Effector memory CD4-positive, alpha-beta T cell (primary cell): ENCODE measurements around the gene CYB561.

Source experiments
- DNase-seq, 3 donors: peaks; one replicate each; pipeline ENCODE4 v3.0.0-alpha.2; 2020
- H3K27ac ChIP-seq: 2 replicates; pipeline ENCODE4 v1.7.0; 2013; ENCODE audit warnings: mild to moderate bottlenecking, low read length, moderate library complexity; ENCODE audit not compliant: insufficient read depth, poor library complexity, severe bottlenecking
- H3K27me3 ChIP-seq: replicated peaks from 2 replicates; pipeline ENCODE4 v1.7.0; 2013; ENCODE audit warnings: mild to moderate bottlenecking, low read length; ENCODE audit not compliant: insufficient read depth, control insufficient read depth, poor library complexity, severe bottlenecking
- H3K36me3 ChIP-seq: 2 replicates; pipeline ENCODE4 v1.7.0; 2013; ENCODE audit warnings: mild to moderate bottlenecking, low read length, moderate library complexity; ENCODE audit not compliant: control insufficient read depth, insufficient read depth
- H3K4me1 ChIP-seq: 2 replicates; pipeline ENCODE4 v1.7.0; 2013; ENCODE audit warnings: low read length, mild to moderate bottlenecking; ENCODE audit not compliant: control insufficient read depth, insufficient read depth, poor library complexity, severe bottlenecking
- H3K4me3 ChIP-seq: 2 replicates; pipeline ENCODE4 v1.7.0; 2013; ENCODE audit warnings: low read length, low read depth, mild to moderate bottlenecking; ENCODE audit not compliant: insufficient read depth, poor library complexity, severe bottlenecking
- H3K9me3 ChIP-seq: 2 replicates; pipeline ENCODE4 v1.7.0; 2013; ENCODE audit warnings: mild to moderate bottlenecking, low read length, moderate library complexity; ENCODE audit not compliant: control insufficient read depth

The CYB561 gene

GRCh38 chr17:63488851-63489250 lies 42.7 kb upstream of the CYB561 start:
- Histone ChIP-seq H3K36me3 (no peaks in the 10 kb centered on the region), H3K27me3 (no peaks in the 10 kb centered on the region), H3K9me3 (no peaks in the 10 kb centered on the region), H3K27ac (no peak overlapping the region), H3K4me1 (no peaks in the 10 kb centered on the region), H3K4me3 (no peak overlapping the region)
- no peak for DNase-seq

- no peaks in the 10 kb centered on the region for H3K4me1 ChIP-seq
- no peaks in the 10 kb centered on the region for H3K27me3 ChIP-seq
- no peak overlapping the region for H3K27ac ChIP-seq
- DNase-seq = no peak
- H3K4me3 ChIP-seq = no peak overlapping the region
- H3K36me3 ChIP-seq = no peaks in the 10 kb centered on the region
- no peaks in the 10 kb centered on the region for H3K9me3 ChIP-seq
These were observed 40.9 kb upstream of the CYB561 start for GRCh38 chr17:63487014-63487339.

GRCh38 chr17:63486317-63487013 lies 40.4 kb upstream of the CYB561 start:
- Histone ChIP-seq H3K4me3 (no peak overlapping the region), H3K9me3 (no peaks in the 10 kb centered on the region), H3K27me3 (no peaks in the 10 kb centered on the region), H3K36me3 (no peaks in the 10 kb centered on the region), H3K4me1 (no peaks in the 10 kb centered on the region), H3K27ac (no peak overlapping the region)
- no peak for DNase-seq

DNA sequence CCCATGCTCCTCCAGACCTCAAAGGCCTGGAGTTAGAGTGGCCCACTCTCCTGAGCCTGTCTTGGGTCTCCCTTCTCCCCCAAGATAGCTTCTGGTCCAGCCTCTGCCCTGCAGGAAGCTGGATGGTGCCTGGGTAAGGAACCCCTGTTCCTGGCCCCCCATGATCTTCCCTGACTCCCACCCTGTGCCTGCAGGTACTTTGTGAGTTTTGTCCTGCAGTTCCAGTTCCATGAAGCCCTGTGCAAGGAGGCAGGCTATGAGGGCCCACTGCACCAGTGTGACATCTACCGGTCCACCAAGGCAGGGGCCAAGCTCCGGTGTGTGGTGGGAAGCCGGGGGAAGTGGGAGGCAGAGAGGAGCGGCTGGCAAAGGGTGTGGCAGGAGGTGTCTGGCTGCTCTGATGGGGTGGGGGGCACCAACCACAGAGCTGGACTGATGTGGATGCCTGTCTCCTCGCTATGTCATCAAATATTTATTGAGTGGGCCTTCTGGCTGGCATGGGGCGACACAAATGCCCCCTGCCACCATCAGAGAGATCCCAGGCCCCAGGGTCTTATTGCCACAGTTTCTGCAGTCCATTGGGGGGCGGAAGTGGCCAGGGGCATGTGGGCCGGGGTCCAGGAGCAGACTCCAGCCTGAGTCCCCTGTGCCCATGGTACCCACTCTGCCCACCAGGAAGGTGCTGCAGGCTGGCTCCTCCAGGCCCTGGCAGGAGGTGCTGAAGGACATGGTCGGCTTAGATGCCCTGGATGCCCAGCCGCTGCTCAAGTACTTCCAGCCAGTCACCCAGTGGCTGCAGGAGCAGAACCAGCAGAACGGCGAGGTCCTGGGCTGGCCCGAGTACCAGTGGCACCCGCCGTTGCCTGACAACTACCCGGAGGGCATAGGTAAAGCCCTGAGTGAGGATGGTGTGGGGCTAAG lies 37.8 kb upstream of the CYB561 start:
- no peaks in the 10 kb centered on the region for H3K27me3 ChIP-seq
- no peak overlapping the region for H3K27ac ChIP-seq
- H3K9me3 ChIP-seq = no peaks in the 10 kb centered on the region
- DNase-seq = no peak
- H3K36me3 ChIP-seq = no peaks in the 10 kb centered on the region
- H3K4me3 ChIP-seq = no peak overlapping the region
- H3K4me1 ChIP-seq = peaks cover 2% of the 10 kb centered on the region

GRCh38 chr17:63483038-63483437 lies 36.9 kb upstream of the CYB561 start:
- no peaks in the 10 kb centered on the region for H3K36me3 ChIP-seq
- no peaks in the 10 kb centered on the region for H3K9me3 ChIP-seq
- no peaks in the 10 kb centered on the region for H3K27me3 ChIP-seq
- no peak overlapping the region for H3K4me3 ChIP-seq
- no peak overlapping the region for H3K27ac ChIP-seq
- no peak for DNase-seq
- H3K4me1 ChIP-seq = peaks cover 9% of the 10 kb centered on the region

DNA sequence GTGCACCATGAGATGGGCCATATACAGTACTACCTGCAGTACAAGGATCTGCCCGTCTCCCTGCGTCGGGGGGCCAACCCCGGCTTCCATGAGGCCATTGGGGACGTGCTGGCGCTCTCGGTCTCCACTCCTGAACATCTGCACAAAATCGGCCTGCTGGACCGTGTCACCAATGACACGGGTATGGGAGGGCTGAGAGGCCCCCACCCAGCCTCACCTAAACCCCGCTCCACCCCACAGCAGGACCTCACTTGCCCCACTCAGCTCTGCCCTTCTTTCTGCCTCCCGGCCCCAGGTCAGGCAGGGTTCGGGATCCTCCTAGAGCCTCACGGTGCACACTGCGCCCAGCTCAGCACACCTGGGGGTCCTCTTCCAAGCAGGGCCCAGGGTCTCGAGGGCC lies 36.4 kb upstream of the CYB561 start:
- Histone ChIP-seq H3K27ac (no peak overlapping the region), H3K27me3 (peaks cover 4% of the 10 kb centered on the region), H3K4me3 (no peak overlapping the region), H3K36me3 (no peaks in the 10 kb centered on the region), H3K9me3 (no peaks in the 10 kb centered on the region), H3K4me1 (peaks cover 14% of the 10 kb centered on the region)
- no peak for DNase-seq

GRCh38 chr17:63481488-63481870 lies 35.4 kb upstream of the CYB561 start:
- no peak overlapping the region for H3K4me3 ChIP-seq
- no peaks in the 10 kb centered on the region for H3K36me3 ChIP-seq
- H3K4me1 ChIP-seq = peaks cover 16% of the 10 kb centered on the region
- no peak for DNase-seq
- H3K9me3 ChIP-seq = no peaks in the 10 kb centered on the region
- H3K27me3 ChIP-seq = peaks cover 5% of the 10 kb centered on the region
- no peak overlapping the region for H3K27ac ChIP-seq

GRCh38 chr17:63480826-63481487 lies 34.9 kb upstream of the CYB561 start:
- H3K27me3 ChIP-seq = peaks cover 5% of the 10 kb centered on the region
- DNase-seq = no peak
- peaks cover 19% of the 10 kb centered on the region for H3K4me1 ChIP-seq
- H3K4me3 ChIP-seq = no peak overlapping the region
- no peaks in the 10 kb centered on the region for H3K9me3 ChIP-seq
- no peak overlapping the region for H3K27ac ChIP-seq
- H3K36me3 ChIP-seq = no peaks in the 10 kb centered on the region

GRCh38 chr17:63480192-63480784 lies 34.2 kb upstream of the CYB561 start:
- no peak for DNase-seq
- H3K9me3 ChIP-seq = no peaks in the 10 kb centered on the region
- peaks cover 20% of the 10 kb centered on the region for H3K4me1 ChIP-seq
- no peak overlapping the region for H3K27ac ChIP-seq
- H3K4me3 ChIP-seq = no peak overlapping the region
- H3K36me3 ChIP-seq = no peaks in the 10 kb centered on the region
- peaks cover 5% of the 10 kb centered on the region for H3K27me3 ChIP-seq
